HG03520 (cell line): ENCODE results near the gene SPATA33.

Experiments
- ATAC-seq: cut with Tn5 transposase; IDR thresholded peaks from one replicate; pipeline ENCODE4 v1.9.1; 2021; ENCODE audit warnings: mild to moderate bottlenecking, moderate library complexity; ENCODE audit not compliant: unreplicated experiment

SPATA33 gene

DNA sequence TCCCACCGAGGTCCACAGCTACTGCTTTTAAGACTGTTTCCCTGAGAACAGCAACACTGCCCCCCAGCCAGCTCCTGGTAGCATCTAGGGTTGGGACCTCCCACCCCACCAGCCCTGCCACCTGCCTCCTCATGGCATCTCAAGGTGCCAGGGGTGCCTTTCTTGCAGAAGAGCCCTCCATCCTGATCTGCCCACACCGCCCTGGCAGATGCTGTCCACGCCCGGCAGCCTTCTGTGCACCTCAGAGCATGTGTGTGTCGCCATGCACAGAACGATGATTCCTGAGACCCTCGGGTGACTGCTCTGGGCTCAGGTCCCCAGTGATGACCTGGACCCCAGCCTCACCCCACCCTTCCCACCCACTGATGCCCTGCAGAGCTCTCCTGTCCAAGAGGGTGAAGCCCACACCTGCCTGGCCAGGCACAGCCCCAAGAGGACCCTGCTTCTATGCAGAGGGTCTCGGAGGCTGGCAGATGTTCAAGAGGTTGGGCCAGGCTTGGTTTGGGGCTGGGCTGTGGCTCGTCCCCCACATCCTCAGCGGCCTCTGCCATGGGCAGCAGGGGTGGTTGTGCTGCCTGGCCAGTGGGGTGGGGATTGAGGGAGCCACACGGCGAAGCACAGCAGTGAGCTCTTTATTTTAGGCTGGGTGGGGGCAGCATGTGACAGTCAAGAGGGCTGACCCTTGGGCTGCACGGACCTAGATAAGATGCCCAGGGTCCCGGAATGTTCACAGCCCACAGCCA lies 49.1 kb downstream of the SPATA33 start:
- ATAC-seq, result no peak

DNA sequence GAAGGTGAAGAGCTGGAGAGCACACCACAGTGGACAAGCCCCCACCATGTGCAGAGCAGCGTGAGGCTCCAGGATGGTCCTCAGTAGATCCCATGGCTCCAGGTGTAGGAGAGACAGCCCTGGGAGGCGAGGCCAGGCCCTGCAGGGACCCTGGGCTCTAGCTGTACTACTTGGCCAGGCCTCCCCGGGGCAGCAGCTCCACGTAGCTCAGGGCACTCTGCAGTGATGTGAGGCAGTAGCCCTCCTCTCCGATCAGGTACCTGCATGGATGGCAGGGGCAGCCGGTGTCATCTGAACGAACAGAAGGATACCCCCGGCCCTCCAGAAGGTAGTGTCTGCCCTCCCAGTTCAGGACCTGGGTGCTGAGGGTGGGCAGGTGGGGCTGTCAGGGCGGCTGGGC lies 50.1 kb downstream of the SPATA33 start:
- ATAC-seq, result no peak

DNA sequence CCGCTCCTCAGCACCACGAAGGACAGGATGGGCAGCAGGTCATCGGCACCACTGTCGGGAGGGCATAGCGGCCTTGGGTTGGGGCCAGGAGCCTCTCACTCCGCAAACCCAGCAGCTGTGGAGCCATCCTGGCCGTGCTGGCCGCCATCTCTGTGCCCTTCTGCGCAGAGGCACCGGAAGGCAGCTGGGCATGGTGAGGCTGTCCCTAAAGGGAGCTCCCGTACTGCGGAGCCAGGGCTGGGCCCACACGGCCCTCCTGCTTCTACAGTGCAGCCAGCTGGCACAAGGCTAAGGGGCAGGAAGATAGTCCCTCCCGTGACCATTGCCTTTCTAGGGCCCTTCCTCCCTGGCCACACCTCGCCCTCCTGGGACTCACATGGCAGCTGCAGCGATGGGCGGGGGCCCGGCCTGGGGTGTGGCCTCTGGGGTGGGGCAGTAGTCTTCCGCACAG lies 50.9 kb downstream of the SPATA33 start:
- ATAC-seq, result no peak

DNA sequence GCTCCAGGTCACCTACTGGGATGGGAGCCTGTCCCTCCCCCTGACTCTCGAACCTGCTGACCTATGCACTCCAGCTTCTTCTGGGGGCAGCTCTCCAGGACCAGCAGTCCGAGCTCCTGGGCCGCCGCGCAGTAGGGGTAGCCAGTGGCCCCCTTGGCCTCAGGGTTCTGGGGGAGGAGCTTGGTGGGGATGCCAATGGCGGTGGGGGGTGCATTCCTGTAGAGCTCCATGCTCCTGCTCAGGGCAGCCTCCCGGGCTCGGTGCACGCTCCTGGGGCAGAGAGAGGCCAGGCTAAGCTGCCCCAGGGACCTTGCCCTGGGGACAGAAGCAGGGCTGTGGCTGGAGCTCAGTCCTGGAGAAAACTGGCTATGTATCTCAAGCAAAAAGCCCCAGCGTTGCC lies 51.5 kb downstream of the SPATA33 start:
- ATAC-seq, result no peak

DNA sequence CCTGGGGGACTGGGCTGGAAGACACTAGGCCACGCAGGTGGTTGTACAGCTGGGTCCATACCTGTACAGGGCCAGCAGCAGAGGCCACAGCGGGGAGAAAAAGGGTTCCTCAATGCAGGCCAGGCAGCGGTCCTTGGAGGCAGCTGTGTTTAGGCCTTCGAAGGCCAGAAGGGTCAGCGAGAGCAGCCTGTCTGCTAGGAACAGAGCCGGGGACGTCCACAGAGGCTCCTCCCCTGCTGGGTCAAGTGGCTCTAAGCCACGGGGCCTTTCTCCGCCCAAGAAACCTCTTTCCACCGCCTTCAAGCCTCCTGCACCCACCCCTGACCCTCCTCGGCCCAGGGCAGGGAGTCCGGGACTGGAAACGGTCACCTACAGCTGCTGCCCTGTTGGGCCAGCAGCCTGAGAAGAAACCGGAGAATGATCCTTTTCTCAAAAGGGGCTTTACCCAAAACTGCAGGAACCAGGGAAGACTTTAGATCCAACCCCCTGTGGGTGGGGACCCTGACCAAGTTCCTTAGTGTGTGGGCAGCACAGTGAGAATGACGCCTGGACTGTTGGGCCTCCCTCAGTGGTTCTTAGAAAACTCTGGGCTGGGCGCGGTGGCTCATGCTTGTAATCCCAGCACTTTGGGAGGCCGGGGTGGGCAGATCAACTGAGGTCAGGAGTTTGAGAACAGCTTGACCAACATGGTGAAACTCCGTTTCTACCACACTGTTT lies 52.2 kb downstream of the SPATA33 start:
- ATAC-seq, result no peak

DNA sequence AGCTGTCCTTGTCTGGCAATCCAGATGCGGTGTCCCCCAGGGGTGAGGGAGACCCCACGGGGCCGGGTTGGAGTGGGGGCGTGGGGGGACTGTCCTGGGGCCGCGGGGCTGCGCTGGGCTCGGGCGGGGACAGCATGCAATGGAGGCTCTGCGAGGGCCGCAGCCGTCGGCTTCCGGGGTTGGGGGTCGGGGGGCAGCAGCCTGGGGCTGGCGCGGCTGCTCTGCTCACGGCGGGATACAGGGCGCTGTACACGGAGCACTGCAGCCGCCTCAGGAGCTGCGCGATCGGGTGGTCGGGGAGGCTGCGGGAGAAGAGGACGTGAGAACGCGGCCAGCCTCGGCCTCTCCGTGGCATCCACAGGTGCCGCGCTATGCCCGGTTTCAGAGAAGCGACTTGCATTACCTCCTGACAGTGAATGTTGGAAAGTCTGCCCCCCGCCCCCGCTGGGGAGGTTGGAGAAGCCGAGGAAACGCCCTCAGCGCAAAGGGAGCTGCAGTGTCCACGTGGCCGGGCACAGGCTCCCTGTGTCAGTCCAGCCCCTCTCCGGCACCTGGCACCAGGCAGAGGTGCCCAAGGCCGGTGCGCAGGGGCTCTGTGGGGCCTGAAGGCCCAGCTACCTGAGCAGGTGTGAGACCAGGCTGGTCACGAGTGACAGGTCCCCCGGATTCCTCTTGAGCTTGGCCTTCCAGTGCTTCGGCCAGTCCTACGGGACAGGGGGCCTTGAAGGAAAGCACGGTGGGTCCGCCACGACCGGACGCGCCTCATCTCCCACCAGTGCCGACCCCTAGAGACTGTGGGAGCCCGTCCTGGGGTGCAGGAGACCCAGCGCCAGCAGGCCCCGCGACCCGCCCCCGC lies 53.3 kb downstream of the SPATA33 start:
- no peak for ATAC-seq

DNA sequence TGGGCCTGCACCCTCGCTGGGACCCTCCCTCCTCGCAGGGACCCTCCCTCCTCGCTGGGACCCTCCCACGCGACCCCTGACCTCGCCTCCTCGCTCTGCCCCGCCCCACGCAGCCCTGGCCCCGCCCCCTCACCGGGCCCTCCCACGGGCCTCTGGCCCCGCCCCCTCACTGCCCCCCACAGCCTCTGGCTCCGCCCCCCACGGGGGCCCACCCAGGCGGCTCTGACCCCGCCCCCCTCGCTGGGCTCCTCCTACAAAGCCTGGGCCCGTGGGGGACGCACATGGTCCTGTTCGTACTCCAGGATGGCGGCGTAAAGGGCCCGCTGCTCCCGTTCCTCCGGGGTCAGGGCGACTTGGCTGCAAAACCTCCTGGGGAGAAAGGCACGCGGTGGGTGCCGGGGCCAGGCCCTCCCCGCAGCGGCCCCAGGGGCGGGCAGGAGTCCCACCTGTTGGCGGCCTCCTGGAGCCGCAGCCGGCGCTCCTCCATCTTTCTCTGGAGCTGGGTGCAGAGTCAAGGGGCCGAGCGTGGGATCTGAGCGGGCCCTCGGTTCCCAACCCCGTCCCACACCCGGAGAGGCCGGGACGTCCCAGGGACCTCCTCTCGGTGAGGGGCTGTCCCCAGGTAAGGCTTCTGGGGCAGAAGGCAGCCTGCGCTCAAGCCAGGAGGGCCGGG lies 54.1 kb downstream of the SPATA33 start:
- no peak for ATAC-seq

DNA sequence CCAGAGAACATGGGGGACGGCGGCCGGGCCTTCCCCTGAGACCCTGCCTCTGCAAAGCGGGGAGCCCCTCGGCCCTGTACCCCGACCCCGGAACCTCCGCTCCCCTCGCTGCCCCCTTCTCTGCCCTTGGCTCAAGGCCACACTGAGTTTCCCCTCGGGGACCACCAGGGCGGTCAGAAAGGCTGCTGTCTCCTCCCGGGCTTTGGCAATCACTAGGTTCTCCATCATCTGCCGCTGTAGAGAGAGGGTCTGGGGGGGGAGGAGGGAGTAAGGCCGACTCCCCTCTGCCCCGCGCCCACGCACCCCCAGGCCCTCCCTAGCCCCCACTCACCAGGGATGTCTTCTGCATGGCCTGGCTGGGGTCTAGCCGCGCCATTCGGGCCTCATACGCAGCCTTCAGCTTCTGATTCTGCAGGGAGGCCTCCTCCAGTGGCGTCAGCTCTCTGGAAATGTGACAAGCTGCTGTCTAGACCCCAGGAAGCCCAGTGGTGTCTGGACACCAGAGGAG lies 54.7 kb downstream of the SPATA33 start:
- ATAC-seq, result no peak

DNA sequence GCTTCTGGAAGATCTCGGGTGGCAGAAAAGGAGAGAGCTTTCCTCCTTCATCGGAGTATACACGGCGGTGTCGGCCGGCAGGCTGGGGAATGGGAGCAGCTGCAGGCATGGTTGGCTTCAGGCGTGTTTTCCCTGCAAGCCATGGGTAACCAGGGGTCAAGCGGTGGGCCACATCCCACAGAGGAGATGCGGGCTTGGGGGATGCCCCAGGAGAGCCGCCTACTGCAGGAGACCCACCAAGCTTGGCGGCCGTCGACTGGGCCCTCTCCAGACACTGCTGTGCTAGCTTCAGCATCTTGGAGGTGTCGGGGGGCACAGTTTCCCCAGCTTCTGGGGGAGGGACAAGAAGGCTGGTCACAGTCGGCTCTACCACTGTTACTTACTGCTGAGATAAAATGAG lies 58.9 kb downstream of the SPATA33 start:
- ATAC-seq, result no peak

DNA sequence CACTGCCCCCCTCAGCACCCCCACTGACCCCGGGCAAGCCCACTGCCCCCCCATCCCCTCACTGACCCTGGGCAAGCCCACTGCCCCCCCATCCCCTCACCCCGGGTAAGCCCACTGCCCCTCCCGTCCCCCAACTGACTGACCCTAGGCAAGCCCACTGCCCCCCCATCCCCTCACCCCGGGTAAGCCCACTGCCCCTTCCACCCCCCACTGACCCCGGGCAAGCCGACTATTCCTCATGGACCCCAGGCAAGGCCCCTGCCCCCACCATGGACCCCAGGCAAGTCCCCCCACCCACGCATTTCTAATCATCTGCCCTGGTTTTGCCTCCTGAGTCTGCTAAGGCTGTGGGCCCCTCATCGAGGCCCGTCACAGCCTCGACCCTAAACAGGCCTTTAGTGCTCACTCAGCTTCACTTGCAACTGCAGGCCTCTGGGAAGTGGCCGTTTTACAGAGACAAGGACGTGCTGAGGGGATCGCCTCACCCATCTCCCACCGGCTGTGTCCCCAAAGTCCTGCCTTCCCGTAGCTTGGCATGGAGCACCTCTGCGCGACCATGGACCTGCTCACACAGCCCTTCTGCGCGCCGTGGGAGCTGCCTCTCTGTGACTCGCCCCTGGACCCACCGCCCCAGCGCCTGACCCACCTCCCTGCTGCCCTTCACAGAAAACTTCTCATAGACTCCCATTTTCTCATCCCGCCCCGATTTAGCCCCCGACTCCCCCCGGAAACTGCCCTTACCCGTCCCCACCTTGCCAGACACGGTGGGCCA lies 59.5 kb downstream of the SPATA33 start:
- no peak for ATAC-seq

DNA sequence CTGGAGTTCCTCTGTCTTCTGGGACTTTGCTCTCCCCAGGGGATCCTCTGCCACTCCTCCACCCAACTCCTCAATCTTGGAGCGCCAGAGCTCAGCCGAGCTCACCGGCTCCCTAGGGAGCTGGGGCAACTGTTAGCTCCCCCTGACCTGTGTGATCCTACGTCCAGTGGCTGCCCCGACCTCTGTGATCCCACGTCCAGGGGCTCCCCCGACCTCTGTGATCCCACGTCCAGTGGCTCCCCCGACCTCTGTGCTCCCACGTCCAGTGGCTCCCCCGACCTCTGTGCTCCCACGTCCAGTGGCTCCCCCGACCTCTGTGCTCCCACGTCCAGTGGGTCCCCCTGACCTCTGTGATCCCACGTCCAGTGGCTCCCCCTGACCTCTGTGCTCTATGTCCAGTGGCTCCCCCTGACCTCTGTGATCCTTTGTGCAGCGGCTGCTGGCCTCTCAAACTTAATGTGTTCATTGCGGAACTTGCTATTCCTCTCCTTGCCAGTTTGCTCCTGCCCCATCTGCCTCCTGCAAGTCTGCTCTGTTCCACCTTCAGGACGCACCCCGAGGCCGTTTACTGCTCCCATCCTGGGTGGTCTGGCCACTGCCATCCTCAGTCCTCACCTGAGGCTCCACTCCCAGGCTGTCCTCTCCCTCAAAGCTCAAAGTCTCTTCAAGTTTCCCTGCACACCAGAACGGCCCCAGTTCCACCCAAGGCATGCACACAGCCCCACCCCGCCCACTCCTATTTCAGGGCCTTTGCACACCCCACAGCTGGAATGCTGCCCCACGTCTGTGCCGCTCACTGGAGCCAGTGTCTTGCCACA lies 60.3 kb downstream of the SPATA33 start:
- ATAC-seq, result no peak
